ENCODE data around the gene PDE9A. TPM values are rescaled to one million over a fixed set of nuclear protein-coding genes. Genes with fewer than 3 reads are reported as not detected.

The PDE9A gene
- total and polyA plus RNA-seq, 2 experiments from 2014 or later = 26.5 to 31.1 TPM

GRCh38 chr21:42639646-42640152 is 13.7 kb upstream of the PDE9A start:
- Mint-ChIP-seq H3K36me3 (ENCODE audit: low read depth) (no peaks in the 10 kb centered on the region), H3K27me3 (ENCODE audit: insufficient read depth, low read depth, poor library complexity) (no peaks in the 10 kb centered on the region), H3K9me3 (no peaks in the 10 kb centered on the region), H3K4me3 (no peak overlapping the region), H3K4me1 (peaks cover 27% of the 10 kb centered on the region), H3K27ac (no peak overlapping the region)
- ATAC-seq (no peak), DNase-seq (ENCODE audit: low spot score) (no peak)
- no peaks in the 10 kb centered on the region for H4K20me1 ChIP-seq (replicated peaks; ENCODE audit: insufficient read depth)
- H3K36me3 ChIP-seq (ENCODE audit: insufficient read depth) = no peaks in the 10 kb centered on the region
- no peaks in the 10 kb centered on the region for H3K9me2 ChIP-seq (ENCODE audit: insufficient read depth)
- H3K4me2 ChIP-seq = no peak overlapping the region
- H3K4me1 ChIP-seq (ENCODE audit: insufficient read depth) = peaks cover 18% of the 10 kb centered on the region; the same call in 1 of the 2 replicates
- no peak overlapping the region for H3K4me3 ChIP-seq
- TF ChIP-seq POLR2AphosphoS5 (IDR thresholded peaks at IDR 0.05; ENCODE audit: low read depth) (no peak), CTCF (conservative IDR thresholded peaks at IDR 0.05; ENCODE audit: low read depth in 2 of 2) (no peak), ZNF114 (CRISPR knock-in tag; IDR thresholded peaks at IDR 0.05) (no peak), EZH2phosphoT487 (IDR thresholded peaks at IDR 0.05; ENCODE audit: unreplicated experiment) (no peak), JUNB (IDR thresholded peaks at IDR 0.05; ENCODE audit: unreplicated experiment) (no peak), CREB1 (CRISPR knock-in tag; IDR thresholded peaks at IDR 0.05; ENCODE audit: low read depth) (no peak), STAT1 (IDR thresholded peaks at IDR 0.05; ENCODE audit: unreplicated experiment) (no peak), REST (IDR thresholded peaks at IDR 0.05; ENCODE audit: unreplicated experiment) (no peak), ZNF462 (CRISPR knock-in tag; IDR thresholded peaks at IDR 0.05) (no peak), EZH2 (IDR thresholded peaks at IDR 0.05; ENCODE audit: low read depth, unreplicated experiment) (no peak), ETS1 (IDR thresholded peaks at IDR 0.05) (no peak), ZNF331 (CRISPR knock-in tag; IDR thresholded peaks at IDR 0.05; ENCODE audit: low read depth) (no peak), NANOG (IDR thresholded peaks at IDR 0.05; ENCODE audit: borderline replicate concordance) (no peak)
- no peak overlapping the region for H2AFZ ChIP-seq
- H3F3A ChIP-seq (replicated peaks; ENCODE audit: low read depth) = 0 out of 2 replicates have a peak, but pooled peaks cover 4% of the 10 kb centered on the region
- no peak overlapping the region for H3K27ac ChIP-seq (ENCODE audit: low read depth)
- H3K79me2 ChIP-seq (replicated peaks; ENCODE audit: insufficient read depth) = no peaks in the 10 kb centered on the region
- no peaks in the 10 kb centered on the region for H3K27me3 ChIP-seq (ENCODE audit: insufficient read depth)
